IMR-90 (cell line): ENCODE data around the gene ASPHD2.

Experiments
- CHD1 ChIP-seq: IDR thresholded peaks from 2 replicates; pipeline ENCODE4 v1.6.1; 2012; ENCODE audit warnings: low read depth, low read length, improper control_type of control experiment
- MAFK ChIP-seq: IDR thresholded peaks from 2 replicates; pipeline ENCODE4 v1.6.1; 2012; ENCODE audit warnings: low read depth, low read length, improper control_type of control experiment
- NFE2L2 ChIP-seq: fragments of 150-350 bp; IDR thresholded peaks from 2 replicates; pipeline ENCODE4 v1.6.1; 2016; ENCODE audit warnings: low read depth, mild to moderate bottlenecking, low read length
- POLR2A ChIP-seq: IDR thresholded peaks from 2 replicates; pipeline ENCODE4 v1.6.1; 2012; ENCODE audit warnings: mild to moderate bottlenecking, low read depth, low read length
- RAD21 ChIP-seq: IDR thresholded peaks from 2 replicates; pipeline ENCODE4 v1.6.1; 2012; ENCODE audit warnings: low read length, improper control_type of control experiment
- RCOR1 ChIP-seq: IDR thresholded peaks from 2 replicates; pipeline ENCODE4 v1.6.1; 2012; ENCODE audit warnings: mild to moderate bottlenecking, low read length, improper control_type of control experiment; ENCODE audit not compliant: insufficient replicate concordance
- TF ChIP-seq, protein P1 (sequence below): conservative IDR thresholded peaks from 2 replicates; pipeline ENCODE4 v1.5.1; 2012; ENCODE audit warnings: mild to moderate bottlenecking, low read depth, low read length, improper control_type of control experiment
- TF ChIP-seq, protein P2 (sequence below): fragments of 150-350 bp; IDR thresholded peaks from 2 replicates; pipeline ENCODE4 v1.6.1; 2017; ENCODE audit warnings: mild to moderate bottlenecking, antibody characterized with exemption, low read length, low read depth

DNA sequence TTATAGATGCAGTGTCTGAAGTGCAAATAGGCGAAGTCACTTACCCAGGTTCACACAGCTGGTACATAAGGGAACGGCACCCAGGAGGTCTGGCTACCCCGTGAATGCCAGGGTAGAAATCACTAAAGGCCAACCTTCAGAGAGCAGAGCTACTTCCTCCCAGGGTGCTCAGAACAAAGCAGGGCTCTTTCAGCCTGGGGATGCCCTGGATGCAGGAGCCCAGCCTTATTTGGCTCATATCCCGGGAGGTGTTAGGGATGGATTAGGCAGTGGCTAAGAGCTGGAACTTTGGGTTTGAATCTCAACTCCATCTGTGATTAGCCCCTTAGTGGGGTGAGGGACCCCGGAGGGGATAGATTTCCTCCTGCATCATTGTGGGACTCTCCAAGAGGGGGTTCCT lies 33.1 kb upstream of the ASPHD2 start:
- TF ChIP-seq RAD21 (no peak), POLR2A (no peak), RCOR1 (no peak), MAFK (no peak), NFE2L2 (no peak), CHD1 (no peak)
- TF ChIP-seq, protein P1, sequence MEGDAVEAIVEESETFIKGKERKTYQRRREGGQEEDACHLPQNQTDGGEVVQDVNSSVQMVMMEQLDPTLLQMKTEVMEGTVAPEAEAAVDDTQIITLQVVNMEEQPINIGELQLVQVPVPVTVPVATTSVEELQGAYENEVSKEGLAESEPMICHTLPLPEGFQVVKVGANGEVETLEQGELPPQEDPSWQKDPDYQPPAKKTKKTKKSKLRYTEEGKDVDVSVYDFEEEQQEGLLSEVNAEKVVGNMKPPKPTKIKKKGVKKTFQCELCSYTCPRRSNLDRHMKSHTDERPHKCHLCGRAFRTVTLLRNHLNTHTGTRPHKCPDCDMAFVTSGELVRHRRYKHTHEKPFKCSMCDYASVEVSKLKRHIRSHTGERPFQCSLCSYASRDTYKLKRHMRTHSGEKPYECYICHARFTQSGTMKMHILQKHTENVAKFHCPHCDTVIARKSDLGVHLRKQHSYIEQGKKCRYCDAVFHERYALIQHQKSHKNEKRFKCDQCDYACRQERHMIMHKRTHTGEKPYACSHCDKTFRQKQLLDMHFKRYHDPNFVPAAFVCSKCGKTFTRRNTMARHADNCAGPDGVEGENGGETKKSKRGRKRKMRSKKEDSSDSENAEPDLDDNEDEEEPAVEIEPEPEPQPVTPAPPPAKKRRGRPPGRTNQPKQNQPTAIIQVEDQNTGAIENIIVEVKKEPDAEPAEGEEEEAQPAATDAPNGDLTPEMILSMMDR: no peak
- TF ChIP-seq, protein P2, sequence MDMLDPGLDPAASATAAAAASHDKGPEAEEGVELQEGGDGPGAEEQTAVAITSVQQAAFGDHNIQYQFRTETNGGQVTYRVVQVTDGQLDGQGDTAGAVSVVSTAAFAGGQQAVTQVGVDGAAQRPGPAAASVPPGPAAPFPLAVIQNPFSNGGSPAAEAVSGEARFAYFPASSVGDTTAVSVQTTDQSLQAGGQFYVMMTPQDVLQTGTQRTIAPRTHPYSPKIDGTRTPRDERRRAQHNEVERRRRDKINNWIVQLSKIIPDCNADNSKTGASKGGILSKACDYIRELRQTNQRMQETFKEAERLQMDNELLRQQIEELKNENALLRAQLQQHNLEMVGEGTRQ: no peak
